MM.1S (cell line): ENCODE results near the gene DAAM2.

Experiments used
- CTCF ChIP-seq: fragments of 300-600 bp; sonication (generic); IDR thresholded peaks from 2 replicates; pipeline ENCODE4 v1.5.1; 2016; ENCODE audit warnings: antibody characterized with exemption, low read length, mixed read lengths
- EZH2 ChIP-seq: fragments of 300-600 bp; sonication (generic); optimal IDR thresholded peaks from 2 replicates; pipeline ENCODE3; 2017; ENCODE audit warnings: low read depth, mild to moderate bottlenecking, antibody characterized with exemption, low read length, mixed read lengths

- no peak for TF ChIP-seq CTCF
- TF ChIP-seq EZH2 = no peak
Observed at GRCh38 chr6:39913391-39913916, 121.3 kb downstream of the DAAM2 start.
